GM12864 (cell line): ENCODE results near the gene CNOT3.
"Not testable (repeated sequence)": the region's sequence is repeated elsewhere in the genome, so short reads cannot be mapped to it uniquely, and the experiment has no call there.

ENCODE experiments used
- DNase-seq: peaks from one replicate; pipeline ENCODE4 v3.0.0-alpha.2; 2011; ENCODE audit warnings: low read depth
- H3K4me3 ChIP-seq: 2 replicates; pipeline ENCODE4 v1.5.1; 2011; ENCODE audit warnings: mild to moderate bottlenecking, low read depth, low read length, control low read depth
- TF ChIP-seq, protein P1 (sequence below): IDR thresholded peaks from 2 replicates; pipeline ENCODE4 v1.5.1; 2011; ENCODE audit warnings: low read depth, mild to moderate bottlenecking, moderate library complexity, low read length, control low read depth, inconsistent platforms; ENCODE audit errors: missing control alignments

Gene CNOT3

GRCh38 chr19:54164369-54165068, 27.0 kb downstream of the CNOT3 start:
- DNase-seq, result no peak
- TF ChIP-seq, protein P1, sequence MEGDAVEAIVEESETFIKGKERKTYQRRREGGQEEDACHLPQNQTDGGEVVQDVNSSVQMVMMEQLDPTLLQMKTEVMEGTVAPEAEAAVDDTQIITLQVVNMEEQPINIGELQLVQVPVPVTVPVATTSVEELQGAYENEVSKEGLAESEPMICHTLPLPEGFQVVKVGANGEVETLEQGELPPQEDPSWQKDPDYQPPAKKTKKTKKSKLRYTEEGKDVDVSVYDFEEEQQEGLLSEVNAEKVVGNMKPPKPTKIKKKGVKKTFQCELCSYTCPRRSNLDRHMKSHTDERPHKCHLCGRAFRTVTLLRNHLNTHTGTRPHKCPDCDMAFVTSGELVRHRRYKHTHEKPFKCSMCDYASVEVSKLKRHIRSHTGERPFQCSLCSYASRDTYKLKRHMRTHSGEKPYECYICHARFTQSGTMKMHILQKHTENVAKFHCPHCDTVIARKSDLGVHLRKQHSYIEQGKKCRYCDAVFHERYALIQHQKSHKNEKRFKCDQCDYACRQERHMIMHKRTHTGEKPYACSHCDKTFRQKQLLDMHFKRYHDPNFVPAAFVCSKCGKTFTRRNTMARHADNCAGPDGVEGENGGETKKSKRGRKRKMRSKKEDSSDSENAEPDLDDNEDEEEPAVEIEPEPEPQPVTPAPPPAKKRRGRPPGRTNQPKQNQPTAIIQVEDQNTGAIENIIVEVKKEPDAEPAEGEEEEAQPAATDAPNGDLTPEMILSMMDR, result no peak
- no peak overlapping the region for H3K4me3 ChIP-seq

GRCh38 chr19:54165222-54165621, 27.7 kb downstream of the CNOT3 start:
- TF ChIP-seq, protein P1, result no peak
- H3K4me3 ChIP-seq, result no peak overlapping the region
- DNase-seq, result no peak

GRCh38 chr19:54168174-54168917, 30.8 kb downstream of the CNOT3 start:
- TF ChIP-seq, protein P1, result peak; percentile 92
- H3K4me3 ChIP-seq, result no peak overlapping the region

DNA sequence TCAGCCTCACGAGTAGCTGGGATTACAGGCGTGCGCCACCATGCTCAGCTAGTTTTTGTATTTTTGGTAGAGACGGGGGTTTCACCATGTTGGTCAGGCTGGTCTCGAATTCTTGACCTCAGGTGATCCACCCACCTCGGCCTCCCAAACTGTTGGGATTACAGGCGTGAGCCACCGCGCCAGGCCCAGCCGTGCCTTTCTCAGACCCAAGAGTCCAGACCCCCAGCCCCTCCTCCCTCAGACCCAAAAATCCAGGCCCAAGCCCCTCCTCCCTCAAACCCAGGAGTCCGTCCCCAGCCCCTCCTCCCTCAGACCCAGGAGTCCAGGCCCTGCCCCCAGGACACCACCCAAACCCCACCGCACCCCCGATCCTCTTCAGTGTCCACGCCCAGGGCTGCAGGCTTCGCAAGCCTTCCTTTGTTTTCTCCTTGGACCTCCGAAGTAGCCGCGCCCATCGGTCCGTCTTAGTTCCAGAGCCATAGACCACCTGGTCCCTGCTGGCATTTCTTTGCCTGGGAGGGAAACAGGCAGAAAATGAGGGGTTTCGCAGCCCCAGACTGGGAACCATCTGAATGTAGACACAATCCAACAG, 31.7 kb downstream of the CNOT3 start:
- no peak for DNase-seq
- TF ChIP-seq, protein P1, result no peak
- H3K4me3 ChIP-seq, result no peak overlapping the region

More at GRCh38 chr19:54168174-54168917, 30.8 kb downstream of the CNOT3 start:
- DNase-seq, result peak; percentile 26

DNA sequence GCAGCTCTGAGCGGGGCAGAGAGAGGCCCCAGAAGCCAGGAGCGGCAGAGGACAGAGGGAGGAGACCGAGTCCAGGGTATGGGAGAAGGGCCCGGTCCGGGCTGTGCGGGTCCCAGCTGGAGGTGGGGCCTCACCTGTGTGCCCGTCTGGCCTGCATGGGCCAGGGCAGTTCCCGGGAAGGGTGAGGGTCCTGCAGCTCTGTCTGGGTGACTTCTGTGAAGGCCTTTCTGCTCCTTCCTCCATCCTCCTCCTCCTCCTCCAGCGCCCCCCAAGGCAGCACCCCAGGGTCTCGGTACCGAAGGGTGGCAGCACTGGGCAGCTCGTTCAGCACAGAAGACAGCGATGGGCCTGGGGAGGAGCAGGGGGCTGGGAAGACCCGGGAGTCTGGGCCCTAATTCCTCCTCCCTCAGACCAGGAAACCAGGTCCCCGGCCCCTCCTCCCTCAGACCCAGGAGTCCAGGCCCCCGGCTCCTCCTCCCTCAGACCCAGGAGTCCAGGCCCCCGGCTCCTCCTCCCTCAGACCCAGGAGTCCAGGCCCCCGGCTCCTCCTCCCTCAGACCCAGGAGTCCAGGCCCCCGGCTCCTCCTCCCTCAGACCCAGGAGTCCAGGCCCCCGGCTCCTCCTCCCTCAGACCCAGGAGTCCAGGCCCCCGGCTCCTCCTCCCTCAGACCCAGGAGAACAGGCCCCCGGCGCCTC, 34.3 kb downstream of the CNOT3 start:
- H3K4me3 ChIP-seq, result not testable (repeated sequence)

DNA sequence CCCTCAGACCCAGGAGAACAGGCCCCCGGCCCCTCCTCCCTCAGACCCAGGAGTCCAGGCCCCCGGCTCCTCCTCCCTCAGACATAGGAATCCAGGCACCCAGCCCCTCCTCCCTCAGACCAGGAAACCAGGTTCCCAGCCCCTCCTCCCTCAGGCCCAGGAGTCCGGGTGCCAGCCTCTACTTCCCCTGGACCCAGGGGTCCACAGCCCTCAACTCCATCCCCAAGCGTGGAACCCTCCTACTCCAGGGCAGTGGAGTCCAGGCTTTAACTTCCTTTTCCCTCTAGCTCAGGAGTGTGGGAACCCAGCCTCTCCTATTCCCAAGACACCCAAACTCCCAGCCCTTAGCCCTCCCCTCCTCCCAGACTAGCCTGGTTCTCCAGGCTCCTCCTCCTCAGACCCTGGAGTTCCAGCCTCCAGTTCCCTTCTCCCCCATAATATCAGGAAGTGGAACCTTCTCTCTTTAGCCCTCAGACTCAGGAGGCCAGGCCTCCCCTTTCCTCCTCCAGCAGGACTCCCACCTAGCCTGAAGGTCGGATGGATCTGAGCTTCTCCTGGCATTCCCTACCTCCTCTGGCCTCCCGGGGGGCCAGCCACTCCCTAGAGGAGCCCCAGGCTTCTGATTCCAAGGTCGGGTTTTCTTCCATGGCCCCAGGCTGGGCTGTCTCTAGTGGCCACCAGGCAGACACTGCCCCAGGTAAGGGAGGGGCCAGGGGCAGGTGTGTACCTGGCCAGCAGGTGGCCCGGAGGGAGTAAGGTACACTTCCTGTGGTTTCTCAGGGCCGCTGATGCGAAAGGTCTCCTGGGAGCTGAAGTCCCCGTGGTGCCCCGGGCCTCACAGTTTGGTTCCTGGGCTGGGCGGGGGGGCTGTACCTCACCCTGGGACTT, 35.2 kb downstream of the CNOT3 start, which contains the start of gene TMC4:
TSS of gene TMC4 (minus strand) at position 690 of the 888 bp plus-strand sequence. CDS start at position 647, 43 bp downstream.
- H3K4me3 ChIP-seq, result no peak within 1 kb of the TSS
- DNase-seq, result no peak
- TF ChIP-seq, protein P1, result peak; percentile 14

More for the DNA sequence above, 34.3 kb downstream of the CNOT3 start:
- not testable (repeated sequence) for DNase-seq
